ENCODE measurements around the gene ZDHHC11. TPM values are rescaled to one million over a fixed set of nuclear protein-coding genes. Genes with fewer than 3 reads are reported as not detected.
"Not testable (repeated sequence)": the region's sequence is repeated elsewhere in the genome, so short reads cannot be mapped to it uniquely, and the experiment has no call there.

Gene ZDHHC11
- total RNA-seq, 1 experiment from 2014 or later: 43.4 TPM

- no peak for DNase-seq (ENCODE audit: low spot score)
Measured at GRCh38 chr5:880816-881550, 30.2 kb upstream of the ZDHHC11 start.

DNA sequence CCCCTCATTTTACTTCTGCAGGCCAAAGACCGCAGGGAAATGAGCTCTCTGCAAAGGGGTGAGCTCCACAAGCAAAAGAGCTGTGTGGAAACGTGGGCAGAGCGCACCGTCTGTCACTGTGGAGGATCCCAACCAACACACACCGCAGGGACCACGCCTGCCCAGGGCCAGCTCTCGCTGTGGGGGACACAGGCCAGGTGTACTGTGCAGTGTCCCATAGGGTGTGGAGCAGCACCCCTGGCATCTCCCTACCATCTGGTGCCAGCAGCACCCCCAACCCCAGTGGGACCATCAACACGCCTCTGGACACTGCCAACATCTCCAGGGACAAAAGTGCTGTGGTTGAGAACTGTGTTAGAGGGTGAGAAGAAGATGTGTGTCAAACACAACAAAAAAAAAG, 27.9 kb upstream of the ZDHHC11 start:
- DNase-seq (ENCODE audit: low spot score): not testable (repeated sequence)

DNA sequence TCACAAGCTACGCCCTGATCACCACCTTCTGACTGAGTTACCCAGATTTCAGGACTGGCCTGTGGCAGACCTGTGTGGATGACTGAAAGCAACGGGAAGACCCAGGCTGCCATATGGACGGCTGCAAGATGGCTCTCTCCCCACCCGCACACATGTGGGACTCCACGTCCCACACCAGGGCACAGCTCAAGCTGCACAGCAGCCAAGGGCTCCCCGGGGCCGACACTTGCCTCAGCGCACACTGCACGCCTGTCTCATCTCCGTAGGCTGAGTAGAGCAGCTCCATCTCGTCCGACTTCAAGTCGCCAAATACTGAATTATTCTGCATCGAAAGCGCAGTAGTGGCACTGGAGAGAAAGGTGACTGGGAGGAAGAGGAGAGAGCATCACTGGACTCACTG, 27.3 kb upstream of the ZDHHC11 start:
- no peak for DNase-seq (ENCODE audit: low spot score)

GRCh38 chr5:876398-877365, 25.9 kb upstream of the ZDHHC11 start:
- DNase-seq (ENCODE audit: low spot score): no peak

DNA sequence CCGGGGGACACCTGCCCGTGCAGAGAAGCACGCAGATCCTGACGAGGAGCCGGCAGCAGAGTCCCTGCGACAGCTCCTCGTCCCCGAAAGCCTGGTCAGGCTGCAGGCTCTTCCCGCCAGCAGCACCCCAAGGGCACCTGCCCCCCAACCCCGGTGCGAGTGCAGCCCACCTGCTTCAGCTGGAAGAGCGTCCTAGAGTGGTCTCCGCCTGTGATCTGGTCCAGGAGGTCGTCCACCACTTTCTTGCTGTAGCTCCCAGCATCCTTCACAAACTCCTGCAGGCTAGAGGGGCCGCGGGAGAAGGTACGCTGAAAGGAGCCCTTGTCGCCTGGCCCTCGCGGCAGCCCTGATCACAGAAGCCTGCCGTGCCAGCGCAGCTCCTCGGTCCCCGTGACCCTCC, 25.1 kb upstream of the ZDHHC11 start:
- no peak for DNase-seq (ENCODE audit: low spot score)

DNA sequence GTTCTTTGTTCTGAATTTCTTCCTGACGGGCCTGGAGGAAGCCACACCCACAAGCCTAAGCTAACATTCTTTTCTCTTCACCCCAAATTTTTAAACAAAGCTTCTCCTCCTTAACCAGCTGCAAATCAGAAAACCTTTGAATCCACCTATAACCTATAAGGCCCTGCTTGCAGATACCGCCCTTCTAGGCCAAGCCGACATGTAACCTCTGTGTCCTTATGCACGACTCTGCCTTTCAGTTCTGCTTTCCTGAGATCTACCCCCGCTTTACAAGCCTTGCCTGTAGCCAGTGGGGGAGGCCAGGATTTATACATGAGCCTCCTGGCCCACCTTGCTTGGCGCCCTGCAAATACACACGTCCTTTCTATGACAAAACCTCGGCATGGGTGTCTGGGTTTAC, 22.5 kb upstream of the ZDHHC11 start:
- DNase-seq (ENCODE audit: low spot score): no peak

- no peak for DNase-seq (ENCODE audit: low spot score)
Measured at GRCh38 chr5:872301-872700, 21.5 kb upstream of the ZDHHC11 start.

- no peak for DNase-seq (ENCODE audit: low spot score)
Measured at GRCh38 chr5:871596-872298, 21.0 kb upstream of the ZDHHC11 start.

DNA sequence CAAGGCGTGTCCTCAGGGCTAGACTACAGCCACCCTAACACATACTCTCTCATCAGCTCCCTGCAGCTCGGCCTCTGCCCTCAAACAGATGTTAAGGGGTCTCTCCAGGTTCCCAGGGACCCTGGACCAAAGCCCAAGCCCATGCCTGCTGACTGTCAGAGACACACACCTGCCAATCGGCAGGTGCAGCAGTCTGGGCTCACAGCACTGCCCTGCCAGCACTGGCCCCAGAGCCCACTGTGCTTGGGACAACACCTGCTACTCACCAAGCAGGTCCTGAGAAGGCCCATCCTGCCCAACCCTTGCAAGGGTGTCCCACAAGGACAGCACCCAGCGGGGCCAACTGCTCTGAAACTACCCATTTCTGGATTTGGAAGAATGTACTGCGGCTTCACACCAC, 20.2 kb upstream of the ZDHHC11 start:
- no peak for DNase-seq (ENCODE audit: low spot score)

DNA sequence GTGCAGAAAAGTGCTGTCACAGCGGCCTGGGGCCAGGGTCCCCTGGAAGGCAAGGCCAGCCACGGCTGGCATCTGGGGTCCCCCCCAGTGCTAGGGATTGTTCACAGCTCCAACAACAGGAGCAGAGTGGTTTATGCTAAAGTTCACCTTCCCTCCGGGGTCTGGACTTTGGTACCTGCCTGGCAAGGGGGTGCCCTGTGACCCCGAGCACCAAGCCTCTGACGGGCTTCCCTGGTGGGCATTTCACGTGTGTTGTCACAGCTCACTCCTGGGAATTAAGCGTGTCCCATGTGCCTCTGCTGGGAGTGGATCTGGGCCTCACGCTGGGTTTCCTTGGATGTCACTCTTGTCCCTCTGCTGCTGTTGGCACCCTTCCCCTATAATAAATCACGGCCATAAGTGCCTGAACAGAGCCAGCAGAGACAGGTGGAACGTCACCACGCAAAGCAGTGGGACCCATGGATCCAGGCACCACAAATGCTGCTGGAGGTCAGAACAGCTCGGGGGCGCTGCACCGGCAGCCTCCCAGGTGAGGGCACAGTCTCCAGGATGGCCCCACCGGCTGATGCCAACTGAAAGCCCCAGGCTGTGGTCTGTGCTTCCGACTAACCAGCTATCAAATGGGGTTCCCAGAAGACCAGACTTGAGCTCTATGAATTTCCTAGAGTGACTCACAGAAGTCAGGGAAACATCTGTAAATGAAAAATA, 17.8 kb upstream of the ZDHHC11 start:
- no peak for DNase-seq (ENCODE audit: low spot score)

GRCh38 chr5:867300-867870, 16.6 kb upstream of the ZDHHC11 start:
- DNase-seq (ENCODE audit: low spot score): no peak

DNA sequence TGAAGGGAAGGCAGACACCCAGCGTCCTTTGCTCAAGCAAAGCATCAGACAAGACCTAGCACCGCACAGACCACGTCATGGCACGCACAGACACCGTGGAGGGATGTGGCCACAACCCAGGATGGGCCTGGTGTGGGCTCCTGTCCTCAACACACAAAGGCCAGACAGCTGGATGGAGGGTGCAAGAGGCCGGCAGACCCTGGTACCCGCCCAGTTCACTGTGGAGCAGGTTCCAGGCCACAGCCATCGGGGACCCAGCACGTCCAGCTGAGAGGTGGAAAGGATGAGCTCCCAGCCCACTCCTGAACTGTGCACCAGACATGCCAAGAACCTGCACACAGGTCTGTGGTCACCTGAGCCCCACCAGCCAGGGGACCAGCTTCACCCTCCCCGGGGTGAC, 15.0 kb upstream of the ZDHHC11 start:
- no peak for DNase-seq (ENCODE audit: low spot score)

- DNase-seq (ENCODE audit: low spot score): no peak
Measured at GRCh38 chr5:865168-865521, 14.4 kb upstream of the ZDHHC11 start.

GRCh38 chr5:864492-865167, 13.8 kb upstream of the ZDHHC11 start:
- DNase-seq (ENCODE audit: low spot score): no peak

GRCh38 chr5:863244-863805, 12.5 kb upstream of the ZDHHC11 start:
- DNase-seq (ENCODE audit: low spot score): no peak

DNA sequence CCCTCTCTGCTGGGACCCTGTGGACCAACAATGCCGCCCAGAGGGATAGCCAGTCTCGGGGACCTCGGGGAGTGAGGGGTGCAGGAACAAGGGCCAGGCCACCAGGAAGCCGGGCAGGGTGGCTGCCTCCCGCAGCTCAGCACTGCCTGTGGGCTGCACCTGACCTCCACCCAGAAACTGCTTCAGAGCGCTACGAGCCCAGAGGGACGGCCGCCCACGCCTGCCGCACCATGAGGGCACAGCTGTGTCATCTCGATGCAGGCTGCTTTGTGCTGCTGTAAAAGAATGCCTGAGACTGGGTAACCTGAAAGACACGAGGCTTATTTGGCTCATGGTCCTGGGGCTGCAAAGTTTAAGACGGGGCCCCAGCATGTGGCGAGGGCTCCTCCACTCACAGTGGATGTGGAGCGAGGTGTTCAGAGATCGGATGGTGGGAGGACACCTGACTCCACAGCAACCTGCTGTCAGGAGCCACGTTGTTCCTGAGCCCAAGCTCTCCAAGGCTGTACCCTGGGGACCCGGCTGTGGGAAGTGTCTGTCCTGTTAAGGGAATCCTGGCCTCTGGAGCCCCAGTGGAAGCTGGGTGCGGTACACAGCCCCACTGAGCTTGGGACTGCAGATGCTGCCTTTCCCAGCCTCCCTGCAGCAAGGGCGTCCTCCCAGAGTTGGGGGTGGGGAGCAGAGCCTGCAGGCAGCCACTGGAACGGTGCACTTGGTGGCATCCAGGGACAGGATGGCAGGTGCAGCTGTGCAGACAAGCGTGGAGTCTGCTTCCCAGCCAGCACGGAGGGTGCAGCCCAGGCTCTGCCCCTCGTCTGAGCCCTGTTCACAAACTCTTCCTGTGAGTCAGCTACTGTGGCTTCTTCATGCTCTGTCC, 11.8 kb upstream of the ZDHHC11 start:
- no peak for DNase-seq (ENCODE audit: low spot score)

- no peak for DNase-seq (ENCODE audit: low spot score)
Measured at GRCh38 chr5:861442-862366, 10.9 kb upstream of the ZDHHC11 start.

- DNase-seq (ENCODE audit: low spot score): no peak
Measured at GRCh38 chr5:860506-861150, 9.8 kb upstream of the ZDHHC11 start.

Data from HT-29 (cell line).